Vagina (tissue), 2 donors: ENCODE measurements around the gene OR1C1. TPM values are rescaled to one million over a fixed set of nuclear protein-coding genes. Genes with fewer than 3 reads are reported as not detected.
"Not testable (repeated sequence)": the region's sequence is repeated elsewhere in the genome, so short reads cannot be mapped to it uniquely, and the experiment has no call there.

Experiments used
- DNase-seq, 2 donors: peaks; one replicate each; pipeline ENCODE4 v3.0.0-alpha.2; 2017; ENCODE audit errors: extremely low spot score in 2 of 2
- H3K27ac ChIP-seq: fragments of 200-600 bp; sonication (generic); one replicate; pipeline ENCODE4 v1.5.1; 2019
- H3K27me3 ChIP-seq: fragments of 200-600 bp; sonication (generic); one replicate; pipeline ENCODE4 v1.5.1; 2019
- H3K36me3 ChIP-seq, 2 donors: fragments of 200-600 bp; sonication (generic); one replicate each; pipeline ENCODE4 v1.5.1; 2017 to 2019
- H3K4me1 ChIP-seq: fragments of 200-600 bp; sonication (generic); one replicate; pipeline ENCODE4 v1.5.1; 2019
- H3K4me3 ChIP-seq, 2 donors: fragments of 200-600 bp; sonication (generic); 1 replicate in 1 of 2; 2 replicates in 1 of 2; pipeline ENCODE4 v1.5.1; 2016 to 2019
- H3K9me3 ChIP-seq: fragments of 200-600 bp; sonication (generic); one replicate; pipeline ENCODE4 v1.5.1; 2019
- POLR2A ChIP-seq, 2 donors: fragments of 450-650 bp; IDR thresholded peaks; one replicate each; pipeline ENCODE4 v1.6.1; 2017; ENCODE audit warnings: antibody characterized with exemption in 2 of 2, mild to moderate bottlenecking in 2 of 2, moderate library complexity in 2 of 2
- POLR2AphosphoS5 ChIP-seq, 2 donors: sonication (generic); formaldehyde crosslinking; IDR thresholded peaks; one replicate each; pipeline ENCODE4 v1.9.0; 2017; ENCODE audit warnings: antibody characterized with exemption in 2 of 2, mild to moderate bottlenecking in 2 of 2, low read depth in 1 of 2; ENCODE audit not compliant: insufficient read depth in 1 of 2
- intact Hi-C: fragments of 100-400 bp; cut with DNase I; formaldehyde crosslinking; loops from one replicate; pipeline ENCODE4 v1.15.1; 2023
- total RNA-seq: library from RNA; depleted of rRNA; stranded (reverse); fragments of >200 nt; gene quantifications from one replicate; pipeline ENCODE4 v1.2.3, GENCODE V29; 2016
- TF ChIP-seq, protein P1 (sequence below), 3 experiments: fragments of 450-650 bp in 2 of 3; fragments of 200-600 bp in 1 of 3; sonication (generic) in 1 of 3; IDR thresholded peaks; one replicate each; pipeline ENCODE4 v1.5.1; 2017 to 2019; ENCODE audit warnings: antibody characterized with exemption in 3 of 3, mild to moderate bottlenecking in 2 of 3, moderate library complexity in 2 of 3

Gene OR1C1
- total RNA-seq, 1 donor from 2014 or later, result not detected

DNA sequence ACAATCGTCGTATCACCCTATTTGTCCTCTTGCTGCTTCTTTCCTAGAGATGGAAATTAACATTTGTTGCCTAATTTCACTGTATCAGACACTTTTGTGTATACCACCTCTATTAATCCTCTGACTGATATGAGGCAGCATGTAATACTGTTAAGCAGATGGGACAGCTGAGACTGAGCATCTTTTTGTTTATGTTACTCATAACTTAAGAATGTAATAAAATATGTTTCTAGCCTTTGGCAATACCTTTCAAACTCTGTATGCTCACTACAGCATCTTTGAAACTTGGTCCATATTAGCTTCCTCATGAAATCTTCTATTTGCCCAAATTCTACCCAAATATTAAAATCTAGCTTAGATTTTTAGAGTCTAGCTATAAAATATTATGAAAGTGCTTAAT, 19.6 kb downstream of the OR1C1 start:
- H3K4me3 ChIP-seq, result no peak overlapping the region
- TF ChIP-seq, protein P1, sequence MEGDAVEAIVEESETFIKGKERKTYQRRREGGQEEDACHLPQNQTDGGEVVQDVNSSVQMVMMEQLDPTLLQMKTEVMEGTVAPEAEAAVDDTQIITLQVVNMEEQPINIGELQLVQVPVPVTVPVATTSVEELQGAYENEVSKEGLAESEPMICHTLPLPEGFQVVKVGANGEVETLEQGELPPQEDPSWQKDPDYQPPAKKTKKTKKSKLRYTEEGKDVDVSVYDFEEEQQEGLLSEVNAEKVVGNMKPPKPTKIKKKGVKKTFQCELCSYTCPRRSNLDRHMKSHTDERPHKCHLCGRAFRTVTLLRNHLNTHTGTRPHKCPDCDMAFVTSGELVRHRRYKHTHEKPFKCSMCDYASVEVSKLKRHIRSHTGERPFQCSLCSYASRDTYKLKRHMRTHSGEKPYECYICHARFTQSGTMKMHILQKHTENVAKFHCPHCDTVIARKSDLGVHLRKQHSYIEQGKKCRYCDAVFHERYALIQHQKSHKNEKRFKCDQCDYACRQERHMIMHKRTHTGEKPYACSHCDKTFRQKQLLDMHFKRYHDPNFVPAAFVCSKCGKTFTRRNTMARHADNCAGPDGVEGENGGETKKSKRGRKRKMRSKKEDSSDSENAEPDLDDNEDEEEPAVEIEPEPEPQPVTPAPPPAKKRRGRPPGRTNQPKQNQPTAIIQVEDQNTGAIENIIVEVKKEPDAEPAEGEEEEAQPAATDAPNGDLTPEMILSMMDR (IDR thresholded peaks at IDR 0.05), result no peak
- TF ChIP-seq POLR2A (IDR thresholded peaks at IDR 0.05), result no peak
- no peak for TF ChIP-seq POLR2AphosphoS5 (IDR thresholded peaks at IDR 0.05; ENCODE audit: insufficient read depth in 1 of 2, low read depth in 1 of 2)
- H3K27me3 ChIP-seq, result no peaks in the 10 kb centered on the region
- intact Hi-C loops, result no loop called here
- H3K27ac ChIP-seq, result no peak overlapping the region
- DNase-seq, result no peak
- no peaks in the 10 kb centered on the region for H3K4me1 ChIP-seq
- H3K36me3 ChIP-seq, result no peaks in the 10 kb centered on the region
- H3K9me3 ChIP-seq, result no peaks in the 10 kb centered on the region

DNA sequence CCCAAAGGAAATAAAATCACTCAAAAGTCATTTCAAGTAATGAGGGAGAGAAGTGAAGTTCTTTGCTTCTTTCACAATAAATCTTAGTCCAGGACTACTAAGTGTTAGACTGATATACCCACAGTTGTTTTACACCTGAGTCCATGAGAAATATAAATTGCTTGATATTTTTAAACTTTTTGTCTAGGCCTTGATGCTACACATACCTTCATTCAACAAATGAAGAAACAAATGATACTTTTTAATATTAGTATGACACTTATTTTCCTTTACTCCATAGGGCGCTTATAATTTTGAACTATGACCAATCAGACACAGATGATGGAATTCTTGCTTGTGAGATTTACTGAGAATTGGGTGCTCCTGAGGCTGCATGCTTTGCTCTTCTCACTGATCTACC, 22.0 kb downstream of the OR1C1 start, which contains the start of gene OR14K1:
Gene OR14K1 (plus strand): TSS at position 301 of the 400 bp plus-strand sequence. CDS start 0 bp downstream, at position 301.
- TF ChIP-seq POLR2AphosphoS5 (IDR thresholded peaks at IDR 0.05; ENCODE audit: insufficient read depth in 1 of 2, low read depth in 1 of 2), result no peak
- no peak for TF ChIP-seq POLR2A (IDR thresholded peaks at IDR 0.05)
- TF ChIP-seq, protein P1 (IDR thresholded peaks at IDR 0.05), result no peak
- H3K9me3 ChIP-seq, result no peaks in the 10 kb centered on the region
- intact Hi-C loops, result no loop called here
- DNase-seq, result no peak
- no peaks in the 10 kb centered on the region for H3K27me3 ChIP-seq
- H3K4me1 ChIP-seq, result no peaks in the 10 kb centered on the region
- no peak within 1 kb of the TSS for H3K4me3 ChIP-seq
- H3K27ac ChIP-seq, result no peak within 1 kb of the TSS
- no peaks in the 10 kb centered on the region for H3K36me3 ChIP-seq

DNA sequence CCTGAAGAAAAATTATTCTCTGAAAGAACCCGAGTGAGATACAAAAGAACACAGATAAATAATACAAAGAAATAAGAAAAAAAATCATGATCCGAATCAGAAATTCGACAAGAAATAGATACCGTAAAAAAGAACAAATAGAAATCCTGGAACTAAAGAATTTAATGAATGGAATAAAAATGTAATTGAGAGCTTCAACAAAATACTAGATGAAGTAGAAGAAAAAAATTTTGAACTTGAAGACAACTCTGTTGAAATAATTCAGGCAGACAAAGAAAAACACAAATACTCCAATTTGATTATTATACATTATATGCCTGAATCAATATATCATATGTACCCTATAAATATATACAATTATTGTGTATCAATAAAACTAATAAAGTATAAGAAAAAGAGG, 39.1 kb downstream of the OR1C1 start:
- H3K27ac ChIP-seq, result no peak overlapping the region
- DNase-seq, result no peak
- no peaks in the 10 kb centered on the region for H3K36me3 ChIP-seq
- H3K27me3 ChIP-seq, result no peaks in the 10 kb centered on the region
- no peaks in the 10 kb centered on the region for H3K4me1 ChIP-seq
- no peak overlapping the region for H3K4me3 ChIP-seq
- H3K9me3 ChIP-seq, result no peaks in the 10 kb centered on the region
- TF ChIP-seq, protein P1 (IDR thresholded peaks at IDR 0.05), result no peak
- TF ChIP-seq POLR2A (IDR thresholded peaks at IDR 0.05) (no peak), POLR2AphosphoS5 (IDR thresholded peaks at IDR 0.05; ENCODE audit: insufficient read depth in 1 of 2, low read depth in 1 of 2) (no peak)
- intact Hi-C loops, result no loop called here

DNA sequence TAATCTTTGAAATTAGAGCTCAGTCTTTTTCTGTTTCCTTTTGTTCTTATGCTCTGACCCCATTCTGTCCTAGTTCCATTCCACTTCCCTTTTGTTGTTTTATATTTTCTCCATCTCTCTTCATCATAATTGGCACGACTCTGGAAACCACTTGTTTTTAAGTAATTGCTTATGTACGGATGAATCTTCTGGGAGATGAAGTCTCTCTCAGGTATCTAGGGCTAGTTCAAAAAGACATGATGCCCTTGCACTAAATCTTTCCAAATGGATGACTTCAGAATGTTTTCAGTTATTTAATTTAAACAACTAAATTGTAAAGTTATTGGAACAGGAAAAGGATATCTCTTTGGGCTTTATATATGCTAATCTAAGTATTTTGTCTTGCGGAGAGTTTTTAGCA, 43.8 kb downstream of the OR1C1 start, which contains the start of gene OR6F1:
Gene OR6F1 (minus strand): TSS at position 101 of the 400 bp plus-strand sequence. CDS start 3,891 bp downstream, outside the sequence.
- Histone ChIP-seq H3K4me3 (no peak within 1 kb of the TSS), H3K36me3 (no peaks in the 10 kb centered on the region), H3K27me3 (no peaks in the 10 kb centered on the region), H3K9me3 (no peaks in the 10 kb centered on the region), H3K27ac (no peak within 1 kb of the TSS), H3K4me1 (no peaks in the 10 kb centered on the region)
- intact Hi-C loops, result no loop called here
- no peak for TF ChIP-seq POLR2A (IDR thresholded peaks at IDR 0.05)
- no peak for TF ChIP-seq POLR2AphosphoS5 (IDR thresholded peaks at IDR 0.05; ENCODE audit: insufficient read depth in 1 of 2, low read depth in 1 of 2)
- TF ChIP-seq, protein P1 (IDR thresholded peaks at IDR 0.05), result no peak
- DNase-seq, result no peak

DNA sequence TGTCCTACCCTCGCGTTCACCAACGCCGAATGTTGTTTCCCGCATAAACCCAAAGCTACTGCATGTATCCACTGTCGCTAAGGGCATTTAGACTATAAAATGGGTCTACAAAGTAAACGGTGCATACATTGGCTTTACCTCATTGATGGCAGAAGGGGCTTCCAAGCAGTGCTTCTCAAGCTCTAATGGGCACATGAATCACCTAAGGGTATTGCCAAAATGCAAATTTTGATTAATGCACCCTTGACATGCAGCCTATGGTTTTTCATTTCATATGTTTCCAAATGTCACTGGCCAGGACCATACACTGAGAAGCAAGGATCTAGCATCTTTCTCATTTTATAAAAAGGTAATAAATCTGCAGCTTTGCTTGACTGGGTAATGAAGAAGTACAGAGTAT, 46.6 kb downstream of the OR1C1 start:
- H3K27me3 ChIP-seq, result no peaks in the 10 kb centered on the region
- intact Hi-C loops, result no loop called here
- H3K36me3 ChIP-seq, result no peaks in the 10 kb centered on the region
- TF ChIP-seq POLR2A (IDR thresholded peaks at IDR 0.05), result no peak
- no peak for TF ChIP-seq POLR2AphosphoS5 (IDR thresholded peaks at IDR 0.05; ENCODE audit: insufficient read depth in 1 of 2, low read depth in 1 of 2)
- TF ChIP-seq, protein P1 (IDR thresholded peaks at IDR 0.05), result no peak
- no peaks in the 10 kb centered on the region for H3K4me1 ChIP-seq
- H3K4me3 ChIP-seq, result no peak overlapping the region
- no peak overlapping the region for H3K27ac ChIP-seq
- DNase-seq, result no peak
- no peaks in the 10 kb centered on the region for H3K9me3 ChIP-seq

DNA sequence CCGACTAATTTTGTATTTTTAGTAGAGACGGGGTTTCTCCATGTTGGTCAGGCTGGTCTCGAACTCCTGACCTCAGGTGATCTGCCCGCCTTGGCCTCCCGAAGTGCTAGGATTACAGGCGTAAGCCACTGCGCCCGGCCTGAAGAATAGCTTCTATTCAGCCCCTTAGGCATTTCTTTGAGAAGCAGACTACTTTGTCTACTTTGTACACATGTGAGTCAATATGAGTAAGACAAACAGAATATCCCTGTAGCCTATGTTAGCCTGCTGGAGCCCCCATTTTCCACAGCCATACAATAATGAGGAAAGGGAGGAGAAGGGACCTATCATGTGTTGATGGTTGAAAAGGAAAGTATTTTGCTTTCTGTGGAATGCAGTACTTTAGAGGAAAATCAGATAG, 49.7 kb downstream of the OR1C1 start:
- H3K27me3 ChIP-seq, DNase-seq, intact Hi-C loops, H3K36me3 ChIP-seq, H3K9me3 ChIP-seq, H3K4me3 ChIP-seq, H3K27ac ChIP-seq, H3K4me1 ChIP-seq: not testable (repeated sequence)
